Kidney (tissue), 14 donors: ENCODE measurements around the gene CITED4. TPM values are rescaled to one million over a fixed set of nuclear protein-coding genes. Genes with fewer than 3 reads are reported as not detected.

Source experiments
- DNase-seq, 5 donors: peaks; one replicate each; pipeline ENCODE4 v3.0.0-alpha.2; 2013 to 2020
- FAIRE-seq: peaks from 2 replicates; lab custom pipeline; 2012; peaks lifted over from hg19 to GRCh38; lab: Jason Lieb, UNC
- H3K27ac ChIP-seq, 2 donors: one replicate each; pipeline ENCODE4 v1.7.0; 2013; ENCODE audit warnings: low read depth in 2 of 2, low read length in 2 of 2, inconsistent platforms in 1 of 2
- H3K27me3 ChIP-seq: one replicate; pipeline ENCODE4 v1.7.1; 2013; ENCODE audit warnings: low read length, inconsistent platforms; ENCODE audit not compliant: control insufficient read depth, insufficient read depth
- H3K36me3 ChIP-seq, 3 donors: one replicate each; pipeline versions ENCODE4 v1.7.0 to v1.7.1; 2013; ENCODE audit warnings: low read length in 3 of 3, control low read depth in 1 of 3, inconsistent platforms in 1 of 3; ENCODE audit not compliant: insufficient read depth in 3 of 3, control insufficient read depth in 2 of 3
- H3K4me1 ChIP-seq, 3 donors: one replicate each; pipeline versions ENCODE4 v1.7.0 to v1.7.1; 2013; ENCODE audit warnings: low read length in 3 of 3, inconsistent platforms in 1 of 3, low read depth in 1 of 3; ENCODE audit not compliant: control insufficient read depth in 2 of 3, insufficient read depth in 2 of 3
- H3K4me3 ChIP-seq, 3 donors: one replicate each; pipeline versions ENCODE4 v1.7.0 to v1.8.1; 2013; ENCODE audit warnings: low read length in 3 of 3, control low read depth in 1 of 3, inconsistent platforms in 1 of 3
- H3K9ac ChIP-seq, 3 donors: one replicate each; pipeline versions ENCODE4 v1.7.0 to v1.7.1; 2013; ENCODE audit warnings: low read length in 3 of 3, control low read depth in 1 of 3, inconsistent platforms in 1 of 3
- H3K9me3 ChIP-seq, 3 donors: one replicate each; pipeline versions ENCODE4 v1.7.0 to v1.7.1; 2013; ENCODE audit warnings: low read length in 3 of 3, control low read depth in 1 of 3, inconsistent platforms in 1 of 3; ENCODE audit not compliant: control insufficient read depth in 2 of 3, insufficient read depth in 1 of 3
- CTCF ChIP-seq: IDR thresholded peaks from 3 replicates; pipeline ENCODE4 v1.5.1; 2012; ENCODE audit warnings: mild to moderate bottlenecking, moderate library complexity, borderline replicate concordance; ENCODE audit not compliant: insufficient read depth; ENCODE audit errors: extremely low read depth
- intact Hi-C: fragments of 100-400 bp; cut with DNase I; formaldehyde crosslinking; loops from one replicate; pipeline ENCODE4 v1.11.1; 2022
- polyA plus RNA-seq: library from polyadenylated mRNA; stranded (reverse); fragments of 350-450 nt; fragmentation: Illumina TruSeq; extraction: RNeasy Lipid Tissue Mini Kit (QIAGEN cat#74804); gene quantifications from one replicate; pipeline ENCODE4 v1.2.3, GENCODE V29; 2014; ENCODE audit warnings: low read depth, low replicate concordance; ENCODE audit not compliant: insufficient read depth
- total RNA-seq: library from RNA; stranded (reverse); fragmentation: NEBNext Ultra II Directional; extraction: Animal tissue kit (Norgen Biotek cat#: 25700); gene quantifications from one replicate; pipeline ENCODE4 v1.2.1, GENCODE V29; 2021
- donor health status: control.
- donor health status: control.
- donor health status: control.
- donor health status: control.
- donor health status: control.
- donor health status: DM: yes; HTN: yes; CAD: no.
- donor health status: Normal renal cell carcinoma (clear cell type).

Gene CITED4
- total and polyA plus RNA-seq, 2 donors from 2014 or later, result 21.7 to 78.6 TPM

GRCh38 chr1:40823983-40824382 is 38.2 kb downstream of the CITED4 start:
- intact Hi-C loops, result no loop called here
- TF ChIP-seq CTCF, result no peak
- Histone ChIP-seq H3K9ac (no peak overlapping the region), H3K9me3 (no peaks in the 10 kb centered on the region), H3K27me3 (no peaks in the 10 kb centered on the region), H3K4me3 (no peak overlapping the region), H3K27ac (no peak overlapping the region), H3K36me3 (no peaks in the 10 kb centered on the region), H3K4me1 (peaks cover 0 to 4% (median 4%) of the 10 kb centered on the region in 3 donors)
- no peak for FAIRE-seq
- DNase-seq, result no peak

GRCh38 chr1:40823345-40823744 is 38.8 kb downstream of the CITED4 start:
- no peak for TF ChIP-seq CTCF
- no peak for FAIRE-seq
- intact Hi-C loops, result no loop called here

GRCh38 chr1:40822890-40823289 is 39.3 kb downstream of the CITED4 start:
- TF ChIP-seq CTCF, result no peak
- Histone ChIP-seq H3K9me3 (no peaks in the 10 kb centered on the region), H3K27me3 (no peaks in the 10 kb centered on the region), H3K4me1 (peaks cover 0 to 7% (median 4%) of the 10 kb centered on the region in 3 donors), H3K4me3 (no peak overlapping the region), H3K36me3 (no peaks in the 10 kb centered on the region), H3K27ac (no peak overlapping the region), H3K9ac (no peak overlapping the region)
- FAIRE-seq (no peak), DNase-seq (no peak)
- intact Hi-C loops, result no loop called here

More at GRCh38 chr1:40823345-40823744, 38.8 kb downstream of the CITED4 start:
- Histone ChIP-seq H3K9ac (no peak overlapping the region), H3K4me3 (no peak overlapping the region), H3K36me3 (no peaks in the 10 kb centered on the region), H3K4me1 (peaks cover 0 to 6% (median 4%) of the 10 kb centered on the region in 3 donors), H3K27me3 (no peaks in the 10 kb centered on the region), H3K27ac (no peak overlapping the region), H3K9me3 (no peaks in the 10 kb centered on the region)
- DNase-seq, result no peak
